Activated CD8-positive, alpha-beta memory T cell treated with anti-CD3 and anti-CD28 coated beads, Interleukin-2, amount 50 U/mL, for 4 hours (primary cell): ENCODE measurements around the gene ELAVL3.
"Not testable (repeated sequence)": the region's sequence is repeated elsewhere in the genome, so short reads cannot be mapped to it uniquely, and the experiment has no call there.

Source experiments
- DNase-seq: peaks from one replicate; pipeline ENCODE4 v3.0.0-alpha.2; 2020

ELAVL3 gene

DNA sequence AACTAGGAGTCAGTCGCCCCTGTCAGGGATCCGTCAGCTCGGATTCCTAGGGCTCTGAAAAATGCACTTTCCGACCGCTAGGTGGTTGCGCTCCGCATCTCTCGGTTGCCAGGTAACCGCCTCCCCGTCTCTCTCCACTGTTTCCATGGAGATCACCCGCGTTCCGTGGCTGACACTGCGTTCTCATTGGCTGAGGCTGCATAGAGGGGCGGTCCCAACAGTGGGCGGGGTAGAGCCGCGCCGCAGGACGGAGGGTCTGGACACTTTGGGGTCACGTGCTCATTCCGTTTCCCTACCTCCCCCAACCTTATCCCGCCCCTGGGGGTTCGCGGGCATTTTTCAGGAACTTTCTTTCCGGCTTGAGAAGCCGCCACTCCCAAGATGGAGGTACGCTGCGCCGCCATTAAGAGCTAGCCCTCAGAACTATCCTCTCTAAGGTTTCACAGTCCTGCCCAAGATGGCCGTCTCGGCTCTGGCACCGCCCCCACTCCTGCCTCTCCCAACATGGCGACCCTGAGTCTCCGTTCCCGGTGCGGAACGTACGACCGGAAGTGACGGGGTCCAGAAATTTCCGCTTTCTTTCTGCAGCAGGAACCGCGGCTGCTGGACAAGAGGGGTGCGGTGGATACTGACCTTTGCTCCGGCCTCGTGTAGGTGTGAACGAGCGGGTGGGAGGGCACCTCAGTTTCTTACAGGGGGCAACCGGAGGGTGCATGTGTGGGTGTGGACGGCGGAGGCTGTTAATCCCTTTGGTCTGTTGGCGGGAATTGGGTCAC is 45.6 kb downstream of the ELAVL3 start, which contains the start of the genes ODAD3 and PRKCSH:
Gene ODAD3 (minus strand): TSS at position 65 of the 776 bp plus-strand sequence. CDS start 105 bp downstream, outside the sequence.
Gene PRKCSH (plus strand): TSS at position 579 of the 776 bp plus-strand sequence. CDS start 483 bp downstream, outside the sequence.
- DNase-seq, result peak; percentile 95

DNA sequence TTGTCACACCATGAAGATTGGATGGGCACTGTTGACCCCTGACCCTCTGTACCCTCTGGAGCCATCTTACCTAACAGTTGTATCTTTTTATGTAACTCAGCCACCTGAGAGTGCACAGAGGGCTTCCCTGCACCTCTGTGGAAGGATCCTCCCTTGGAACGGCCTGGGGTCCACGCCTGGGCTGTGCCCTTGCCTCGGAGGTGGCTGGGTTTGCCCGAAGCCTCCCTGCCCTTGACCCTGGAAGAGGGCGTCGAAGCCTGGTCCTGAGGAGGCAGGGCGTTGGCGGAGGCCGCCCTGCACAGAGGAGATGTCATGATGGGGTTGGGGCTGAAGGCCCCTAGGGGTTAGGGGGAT is 46.2 kb downstream of the ELAVL3 start:
- no peak for DNase-seq

DNA sequence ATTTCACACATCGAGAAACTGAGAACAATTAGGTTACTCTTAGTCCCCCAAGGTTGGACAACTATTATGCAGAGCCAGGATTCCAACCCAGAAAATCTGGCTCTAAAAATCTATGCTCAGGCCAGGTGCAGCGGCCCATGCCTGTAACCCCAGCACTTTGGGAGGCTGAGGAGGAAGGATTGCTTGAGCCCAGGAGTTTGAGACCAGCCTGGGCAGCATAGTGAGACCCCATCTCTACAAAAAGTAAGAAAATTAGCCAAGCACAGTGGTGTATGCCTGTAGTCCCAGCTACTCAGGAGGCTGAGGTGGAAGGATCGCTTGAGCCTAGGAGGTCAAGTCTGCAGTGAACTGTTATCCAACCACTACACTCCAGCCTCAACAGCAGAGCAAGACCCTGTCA is 47.3 kb downstream of the ELAVL3 start:
- not testable (repeated sequence) for DNase-seq

DNA sequence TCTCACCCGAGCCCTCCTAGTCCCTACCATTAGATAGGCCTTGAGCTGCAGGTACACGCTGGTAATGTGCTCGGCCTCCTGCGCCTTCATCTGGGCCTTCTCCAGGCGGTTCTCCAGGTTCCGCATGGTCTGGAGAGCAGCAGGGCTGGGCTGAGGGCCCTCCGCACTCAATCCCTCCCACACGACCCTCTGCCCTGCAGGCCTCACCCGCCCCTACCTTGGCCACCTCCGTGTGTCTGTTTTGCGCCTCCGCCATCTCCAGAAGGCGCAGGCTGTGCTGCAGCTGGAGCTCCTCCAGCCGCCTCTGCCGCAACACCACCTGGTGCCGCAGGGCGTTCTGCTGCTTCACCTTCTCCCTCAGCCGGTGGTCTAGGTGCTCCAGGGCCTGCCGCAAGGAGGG is 54.2 kb downstream of the ELAVL3 start:
- no peak for DNase-seq

DNA sequence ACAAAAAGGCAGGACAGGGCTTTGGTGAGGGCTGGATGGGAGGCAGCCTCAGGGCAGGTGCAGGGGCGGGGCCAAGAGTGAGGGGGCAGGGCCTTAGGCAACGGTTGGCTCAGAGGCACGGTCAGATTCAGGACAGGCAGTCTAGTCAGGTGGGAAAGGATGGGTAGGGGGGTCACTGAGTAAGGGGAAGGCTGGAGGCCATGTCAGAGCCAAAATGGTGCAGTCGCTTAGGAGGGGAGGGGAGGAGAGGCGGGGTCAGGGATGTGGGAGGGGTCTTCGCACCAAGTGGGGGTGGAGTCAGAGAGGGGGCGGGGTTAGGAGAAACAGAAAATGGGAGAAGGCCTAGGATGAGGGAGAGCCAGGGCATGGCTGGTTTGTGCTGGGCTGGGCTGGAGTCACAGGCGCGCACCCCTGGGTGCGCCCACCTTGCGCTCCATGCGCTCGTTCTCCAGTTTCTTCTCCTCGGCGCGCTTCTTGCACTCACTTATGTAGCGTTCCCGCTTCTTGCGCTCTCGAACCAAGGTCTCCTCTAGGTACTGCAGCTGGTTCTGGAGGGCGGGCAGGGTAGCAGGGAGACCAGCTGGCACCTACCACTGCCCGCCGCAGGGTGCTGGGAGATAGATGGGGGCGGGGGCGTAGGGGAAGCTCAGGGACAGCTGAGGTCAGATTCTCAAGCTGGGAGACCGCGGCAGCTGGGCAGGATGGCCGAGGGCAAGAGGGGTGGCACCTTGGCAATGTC is 55.0 kb downstream of the ELAVL3 start:
- no peak for DNase-seq

DNA sequence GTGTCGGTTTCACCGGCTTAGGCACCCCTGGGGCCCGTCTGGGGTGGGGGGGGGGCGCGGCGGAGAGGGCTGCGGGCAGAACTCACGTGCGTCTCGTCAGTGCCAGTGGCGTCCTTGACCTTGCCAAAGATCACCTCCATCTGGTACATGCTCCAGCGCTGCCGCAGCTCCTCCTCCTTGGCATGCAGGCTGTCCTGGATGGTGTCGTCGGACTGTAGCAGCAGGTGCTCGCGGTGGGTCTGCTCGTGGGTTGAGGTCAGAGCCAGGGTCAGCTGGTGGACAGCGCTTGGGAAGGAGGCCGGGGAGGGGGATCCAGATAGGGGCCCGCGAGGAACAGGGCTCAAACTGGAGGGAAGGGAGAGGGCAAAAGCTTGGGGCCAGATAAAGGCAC is 57.1 kb downstream of the ELAVL3 start:
- no peak for DNase-seq

DNA sequence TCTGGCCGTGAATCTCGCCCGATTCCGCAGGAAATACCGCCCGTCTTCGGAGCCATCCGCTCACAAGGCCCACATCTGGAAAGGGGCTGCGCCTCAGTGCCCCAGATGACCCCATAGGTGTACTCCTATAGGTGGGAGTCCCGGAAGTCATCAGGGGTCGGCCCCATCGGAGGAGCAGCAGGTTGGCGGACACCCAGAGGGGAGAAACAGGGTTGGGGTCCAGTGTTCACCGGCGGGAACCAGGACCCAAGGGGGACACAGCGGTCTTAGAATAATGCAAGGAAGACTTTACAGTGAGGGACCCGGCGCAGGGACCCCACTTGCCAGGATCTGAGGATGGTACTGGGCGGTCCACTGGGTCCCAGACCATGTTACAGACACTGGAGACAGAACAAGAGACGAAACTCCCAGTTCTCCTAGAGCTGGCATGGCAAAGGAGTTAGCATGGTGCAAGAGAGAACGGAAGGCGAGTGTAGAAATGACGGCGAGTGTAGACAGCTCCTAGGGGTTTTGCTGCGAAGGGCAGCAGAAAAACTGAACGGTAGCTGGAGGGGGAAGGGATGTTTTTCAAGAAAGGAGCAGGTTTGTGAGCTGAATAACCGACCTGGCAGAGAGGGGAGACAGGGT is 57.6 kb downstream of the ELAVL3 start:
- DNase-seq, result no peak

DNA sequence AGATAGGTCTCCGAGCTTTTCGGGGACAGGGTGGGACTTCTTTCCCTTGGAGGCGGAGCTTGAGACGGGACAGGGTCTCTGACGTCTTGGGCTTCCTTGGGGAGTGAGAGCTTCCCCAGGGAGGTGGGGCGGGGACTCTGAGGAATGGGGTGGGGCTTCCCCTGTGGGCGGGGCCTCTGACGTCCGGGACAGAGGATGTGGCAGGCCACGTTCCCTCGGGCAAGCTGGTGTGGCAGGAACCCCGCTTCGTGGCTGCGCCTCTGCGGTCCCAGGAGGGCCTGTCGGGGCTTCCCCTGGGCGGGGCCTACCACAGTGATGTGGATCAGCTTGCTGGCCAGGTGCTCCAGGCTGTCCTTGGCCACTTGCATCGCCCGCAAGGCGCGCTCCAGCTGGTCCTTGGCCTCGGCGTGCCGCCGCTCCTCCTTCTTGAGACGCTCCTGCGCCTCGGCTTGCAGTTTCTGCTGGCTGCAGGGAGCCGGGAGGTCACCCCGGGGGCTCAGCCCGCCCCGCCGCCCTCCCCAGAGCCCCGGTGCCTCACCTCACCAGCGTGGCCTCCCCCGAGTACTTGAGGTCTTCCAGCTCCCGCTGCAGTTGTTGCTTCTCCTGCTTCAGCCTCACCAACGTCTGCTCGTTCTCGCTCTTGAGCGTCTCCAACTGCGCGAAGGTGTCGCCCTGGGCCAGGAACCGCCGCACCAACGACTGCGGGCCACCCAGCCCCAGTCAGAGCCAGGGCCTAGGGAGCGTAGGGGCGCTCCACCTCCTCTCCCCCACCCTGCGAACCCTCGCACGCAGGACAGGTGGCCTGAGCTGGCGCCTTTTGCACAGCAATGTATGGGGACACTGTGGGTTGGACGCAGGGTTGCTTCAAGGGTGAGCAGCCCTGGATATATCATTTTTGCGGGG is 58.4 kb downstream of the ELAVL3 start:
- DNase-seq, result peak; percentile 50

DNA sequence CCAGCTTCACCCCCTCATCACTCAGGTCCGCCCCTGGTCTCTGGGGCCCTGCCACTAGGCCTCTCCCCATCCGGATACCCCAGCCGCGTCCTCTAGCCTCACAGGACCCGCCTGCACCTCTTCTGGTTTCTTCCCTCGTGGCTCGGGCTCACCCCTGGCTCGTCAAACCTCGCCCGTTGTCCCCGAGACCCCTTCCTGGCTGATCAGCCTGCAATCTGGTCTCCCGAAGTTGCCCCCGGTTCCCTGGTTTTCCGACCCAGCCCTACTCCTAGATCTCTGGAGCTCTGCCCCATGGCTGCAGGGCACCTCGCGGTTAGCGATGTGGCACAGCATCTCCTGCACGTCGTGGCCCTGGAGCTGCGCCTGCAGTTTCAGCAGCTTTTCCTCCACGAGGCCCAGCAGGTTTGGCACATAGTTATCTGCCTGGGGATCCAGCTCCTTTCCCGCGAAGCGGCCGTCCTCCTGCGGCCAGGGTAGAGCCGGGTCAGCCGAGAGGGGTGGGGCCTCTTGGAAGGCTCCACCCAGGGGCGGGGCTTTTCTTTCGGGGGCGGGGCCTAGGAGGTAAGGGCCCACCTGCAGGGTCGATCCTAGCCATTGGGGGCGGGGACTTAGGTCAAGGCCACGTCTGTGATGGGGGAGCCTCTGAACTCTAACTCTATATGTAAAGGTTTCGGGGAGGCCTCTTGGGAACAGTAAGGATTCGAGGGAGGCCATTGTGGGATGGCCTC is 59.3 kb downstream of the ELAVL3 start:
- DNase-seq, result no peak

DNA sequence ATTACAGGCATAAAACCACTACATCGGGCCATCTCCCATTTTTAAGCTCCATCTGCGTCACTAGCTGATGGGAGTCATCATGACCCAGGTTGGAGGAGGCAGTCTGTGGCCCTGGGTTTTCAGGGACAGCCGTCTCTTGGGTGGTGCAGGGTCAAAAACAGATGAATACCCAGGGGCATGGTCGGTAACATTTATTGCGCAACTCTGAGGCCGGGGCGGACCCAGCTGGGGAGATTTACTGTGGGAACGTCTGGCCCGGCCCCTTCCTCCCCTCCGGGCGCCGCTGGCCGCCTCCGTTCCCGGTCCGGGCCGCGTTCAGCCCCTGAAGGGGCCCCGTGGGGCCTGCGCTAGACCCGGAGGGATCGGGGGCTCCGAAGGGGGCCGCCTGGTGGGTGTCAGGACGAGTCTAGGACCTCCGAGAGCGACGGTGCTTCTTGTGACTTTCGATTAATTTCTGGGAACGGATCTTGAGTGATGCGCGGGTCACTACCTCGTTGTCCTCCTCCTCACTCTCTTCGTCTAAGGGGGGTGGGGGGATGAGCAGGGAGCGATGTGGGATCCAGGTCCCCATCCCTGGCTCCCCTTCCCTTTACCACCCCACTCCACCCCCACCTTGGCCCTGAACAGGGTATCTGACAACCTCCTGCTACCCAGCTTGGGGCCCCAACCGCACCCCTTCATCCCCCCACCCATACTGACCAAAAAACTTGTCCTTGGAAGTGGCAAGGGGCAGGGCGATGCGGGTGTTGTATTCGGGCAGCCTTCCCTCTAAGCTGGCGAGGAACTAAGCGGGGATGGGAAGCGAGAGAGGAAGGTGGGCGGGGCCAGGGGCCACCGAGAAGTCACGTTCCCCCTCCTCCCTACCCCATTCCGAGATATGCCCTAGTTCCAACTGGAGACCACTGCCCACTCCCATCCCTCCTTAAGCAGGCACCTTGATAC is 60.1 kb downstream of the ELAVL3 start:
- no peak for DNase-seq

DNA sequence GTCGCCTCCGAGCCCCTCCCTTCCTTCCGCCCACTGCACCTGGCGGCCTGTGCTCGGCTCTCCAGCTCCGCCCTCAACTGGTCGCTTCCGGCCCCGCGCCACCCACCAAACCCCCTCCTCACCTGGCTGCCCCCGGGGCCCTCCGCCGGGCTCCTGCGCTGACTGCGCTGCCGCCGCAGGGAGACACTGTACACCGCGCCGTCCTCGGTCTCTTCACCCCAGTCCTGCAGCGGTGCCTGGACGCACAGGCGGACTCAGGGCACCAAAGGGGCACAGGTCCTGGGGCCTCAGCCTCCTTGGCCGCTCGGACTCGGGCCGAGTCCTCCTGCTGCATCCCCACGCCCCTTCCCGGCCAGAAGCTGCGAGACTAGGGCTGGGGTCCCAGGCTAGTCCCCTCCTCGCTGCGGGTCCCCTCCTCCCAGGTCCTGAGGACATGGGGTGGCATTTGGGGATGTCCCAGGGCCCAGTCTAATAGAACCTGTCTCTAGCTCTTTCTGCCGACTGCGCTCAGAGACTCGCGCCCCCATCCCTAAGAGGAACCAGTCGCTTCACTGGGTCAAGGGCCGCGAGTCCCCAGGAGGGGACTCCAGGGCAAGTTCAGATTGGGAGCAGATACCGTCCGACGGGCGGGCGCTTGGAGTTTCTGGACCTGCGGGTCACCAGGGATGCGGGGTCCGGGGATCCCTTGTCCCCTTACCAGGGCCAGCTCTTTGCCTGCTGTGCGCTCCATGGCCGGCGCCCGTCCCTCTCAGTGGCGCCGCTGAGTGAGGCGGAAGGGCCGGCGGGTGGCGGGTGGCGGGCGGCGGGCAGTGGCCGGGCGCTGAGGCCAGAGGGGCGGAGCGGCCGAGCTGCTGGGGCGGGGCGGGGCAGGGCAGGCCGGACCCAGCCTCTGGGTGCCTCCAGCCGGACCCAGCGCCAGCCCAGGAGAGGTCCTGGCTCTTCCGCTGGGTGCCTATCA is 62.0 kb downstream of the ELAVL3 start, which contains the start of gene RGL3:
Gene RGL3 (minus strand): TSS at position 766 of the 958 bp plus-strand sequence. CDS start 36 bp downstream, at position 730.
- DNase-seq, result no peak

DNA sequence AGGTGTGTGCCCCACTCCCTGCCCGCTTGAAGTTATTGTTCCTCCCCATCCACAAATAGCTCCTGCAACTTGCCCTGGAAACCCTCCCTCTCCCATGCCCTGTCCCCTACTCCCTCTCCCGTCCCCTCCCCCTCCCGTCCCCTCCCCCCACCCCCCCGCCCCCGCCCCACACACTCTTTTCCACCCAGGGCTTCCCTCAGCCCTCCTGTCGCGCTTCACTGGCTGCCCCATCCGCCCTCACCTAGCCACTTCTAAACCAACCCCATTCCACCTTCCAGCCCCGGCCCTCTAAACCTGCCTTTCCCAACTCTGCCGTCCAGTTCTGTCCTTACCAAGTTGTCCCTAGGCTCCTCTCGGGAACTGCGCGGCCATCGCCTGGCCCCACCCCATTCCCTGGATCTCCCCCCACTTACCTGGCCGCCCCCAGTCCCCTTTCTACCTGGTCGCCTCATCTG is 62.7 kb downstream of the ELAVL3 start:
- DNase-seq, result no peak

DNA sequence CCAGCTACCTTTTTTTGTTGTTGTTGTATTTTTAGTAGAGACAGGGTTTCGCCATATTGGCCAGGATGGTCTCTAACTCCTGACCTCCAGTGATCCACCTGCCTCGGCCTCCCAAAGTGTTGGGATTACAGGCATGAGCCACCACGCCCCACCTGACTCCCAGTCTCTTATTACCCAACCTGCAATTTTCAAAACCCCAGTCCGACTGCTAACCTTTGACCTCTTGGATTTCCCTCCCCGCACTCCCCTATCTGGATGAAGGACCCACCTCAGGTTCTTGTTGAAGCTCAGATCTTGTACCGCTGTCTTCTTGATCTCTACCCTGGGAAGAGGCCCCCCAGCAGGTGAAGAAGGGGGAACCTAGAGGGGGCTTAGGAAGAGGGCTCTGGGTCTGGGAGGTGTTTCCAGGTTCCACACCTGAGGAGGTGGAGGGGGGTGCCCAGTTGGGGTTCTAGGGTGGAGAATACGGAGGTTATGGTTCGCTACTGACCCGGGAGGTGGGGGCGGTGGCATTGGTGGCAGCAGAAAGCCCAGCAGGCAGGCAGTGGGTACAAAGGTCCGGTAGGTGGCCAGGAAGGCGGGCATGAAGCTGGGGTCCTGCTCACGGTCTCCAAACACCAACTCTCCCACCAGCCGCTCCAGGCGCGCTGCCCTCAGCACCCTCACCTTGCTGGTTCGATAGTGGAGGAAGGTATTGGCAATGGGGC is 64.3 kb downstream of the ELAVL3 start:
- no peak for DNase-seq

DNA sequence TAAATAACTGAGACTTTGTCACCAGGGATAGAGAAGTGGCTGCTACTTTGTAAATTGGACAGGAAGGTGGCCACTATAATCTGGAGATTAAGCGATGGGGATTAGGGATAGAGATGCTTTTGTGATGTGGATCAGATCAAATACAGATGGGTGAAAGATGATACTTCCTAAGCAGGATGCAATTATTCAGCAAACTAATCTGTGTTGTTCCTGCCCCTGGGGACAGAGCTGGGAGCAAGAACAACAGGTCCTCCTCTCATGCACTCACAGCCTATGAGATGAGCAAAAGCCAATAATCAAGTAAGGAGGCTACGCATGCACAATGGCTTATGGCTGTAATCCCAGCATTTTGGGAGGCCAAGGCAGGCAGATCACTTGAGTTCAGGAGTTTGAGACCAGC is 66.3 kb downstream of the ELAVL3 start:
- no peak for DNase-seq

DNA sequence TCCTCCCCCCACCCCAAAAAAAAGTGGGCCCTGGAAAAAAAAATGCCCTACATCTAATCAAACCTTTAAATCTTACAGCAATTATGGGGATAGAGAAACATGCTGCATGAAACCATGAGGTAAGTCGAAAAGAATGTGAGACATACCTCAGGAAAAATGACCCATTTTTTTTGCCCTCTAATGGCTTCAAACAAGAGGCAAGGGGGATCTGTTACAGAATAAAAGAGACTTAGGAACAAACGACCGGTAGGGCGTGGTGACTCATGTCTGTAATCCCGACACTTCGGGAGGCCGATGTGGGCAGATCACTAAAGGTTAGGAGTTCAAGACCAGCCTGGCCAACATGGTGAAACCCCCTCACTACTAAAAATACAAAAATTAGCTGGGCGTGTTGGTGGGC is 70.2 kb downstream of the ELAVL3 start:
- no peak for DNase-seq

DNA sequence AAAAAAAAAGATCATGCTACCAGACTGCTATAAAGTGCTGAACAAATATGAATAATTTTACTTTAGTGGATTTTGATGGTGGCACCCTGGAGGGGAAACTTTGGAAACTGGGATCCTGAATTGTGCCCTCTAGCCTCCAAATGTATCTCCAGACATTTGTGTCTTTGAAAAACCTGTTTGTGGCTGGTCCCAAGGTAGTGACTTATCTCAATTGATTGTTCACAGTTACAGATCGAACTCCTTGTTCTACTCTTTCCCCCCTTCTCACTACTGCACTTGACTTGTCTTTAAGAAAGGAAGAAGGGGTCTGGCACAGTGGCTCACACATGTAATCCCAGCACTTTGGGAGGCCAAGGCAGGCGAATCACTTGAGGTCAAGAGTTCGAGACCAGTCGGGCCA is 72.3 kb downstream of the ELAVL3 start:
- DNase-seq, result no peak

DNA sequence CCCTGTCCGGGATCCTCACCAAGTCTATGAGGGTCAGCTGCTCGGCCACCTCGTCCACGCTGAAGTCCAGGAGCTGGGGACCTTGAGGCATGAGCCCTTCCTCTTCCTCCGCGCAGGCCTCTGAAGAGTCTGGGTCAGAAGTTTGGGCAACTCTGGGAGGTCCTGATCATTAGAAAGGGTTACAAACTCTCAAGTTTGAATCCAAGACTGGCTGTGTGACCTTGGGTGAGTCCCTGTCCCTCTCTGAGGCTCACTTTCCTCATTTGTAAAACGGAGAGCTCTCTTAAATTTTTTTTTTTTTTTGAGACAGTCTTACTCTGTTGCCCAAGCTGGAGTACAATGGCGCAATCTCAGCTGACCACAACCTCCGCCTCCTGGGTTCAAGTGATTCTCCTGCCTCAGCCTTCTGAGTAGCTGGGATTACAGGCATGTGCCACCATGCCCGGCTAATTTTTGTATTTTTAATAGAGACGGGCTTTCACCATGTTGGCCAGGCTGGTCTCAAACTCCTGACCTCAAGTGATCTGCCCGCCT is 74.1 kb downstream of the ELAVL3 start:
- not testable (repeated sequence) for DNase-seq
